ENCODE data around the gene KRTAP10-7.
"Not testable (repeated sequence)": the region's sequence is repeated elsewhere in the genome, so short reads cannot be mapped to it uniquely, and the experiment has no call there.

The KRTAP10-7 gene

DNA sequence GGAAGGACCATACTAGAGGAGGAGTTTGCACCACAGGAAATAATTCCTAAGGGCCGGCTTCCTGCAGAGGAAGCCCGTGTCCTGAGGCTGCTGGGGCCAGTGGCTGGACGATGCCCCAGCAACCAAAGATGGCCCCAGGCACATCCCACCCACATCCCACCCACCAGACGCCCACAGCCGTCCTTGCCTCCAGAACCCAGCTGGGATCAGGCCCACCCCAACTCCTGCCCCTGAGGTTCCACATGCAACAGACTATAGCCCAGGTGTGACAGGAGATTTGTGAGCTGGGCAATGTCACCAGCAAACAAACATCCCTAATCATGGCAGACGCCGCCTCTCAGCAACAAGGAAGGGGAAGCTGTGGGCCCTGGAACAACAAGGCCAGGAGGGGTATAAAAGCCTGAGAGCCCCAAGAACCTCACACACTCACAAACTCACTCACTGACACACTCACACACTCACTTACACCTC lies 26.3 kb downstream of the KRTAP10-7 start, which contains the start of gene KRTAP10-9:
KRTAP10-9 (plus strand) TSS at position 421 of the 471 bp plus-strand sequence. CDS start 79 bp downstream, outside the sequence.
- Histone ChIP-seq H3K4me1 (ENCODE audit: insufficient read depth, low read length, poor library complexity, severe bottlenecking) (no peaks in the 10 kb centered on the region), H3F3A (ENCODE audit: low read depth) (no peaks in the 10 kb centered on the region), H3K9me3 (ENCODE audit: insufficient read depth, low read depth, low read length) (peaks cover 19% of the 10 kb centered on the region; the same call in 1 of the 2 replicates), H2AFZ (ENCODE audit: low read length) (no peak within 1 kb of the TSS), H3K4me3 (ENCODE audit: low read length, poor library complexity, severe bottlenecking) (no peak within 1 kb of the TSS), H3K9me2 (replicated peaks; ENCODE audit: low read depth, low read length) (no peaks in the 10 kb centered on the region), H3K4me2 (ENCODE audit: low read depth, low read length, poor library complexity, severe bottlenecking) (no peak within 1 kb of the TSS), H3K27me3 (ENCODE audit: insufficient read depth, low read length, poor library complexity, severe bottlenecking) (no peaks in the 10 kb centered on the region), H4K20me1 (ENCODE audit: insufficient read depth, low read length, poor library complexity, severe bottlenecking) (no peaks in the 10 kb centered on the region), H3K36me3 (ENCODE audit: insufficient read depth, low read length) (no peaks in the 10 kb centered on the region), H3K79me2 (ENCODE audit: insufficient read depth, low read length) (no peaks in the 10 kb centered on the region), H3K9ac (ENCODE audit: low read depth, low read length, poor library complexity, severe bottlenecking) (no peak within 1 kb of the TSS)
- TF ChIP-seq EZH2phosphoT487 (IDR thresholded peaks at IDR 0.05; ENCODE audit: borderline replicate concordance), result no peak
- TF ChIP-seq, protein P1, sequence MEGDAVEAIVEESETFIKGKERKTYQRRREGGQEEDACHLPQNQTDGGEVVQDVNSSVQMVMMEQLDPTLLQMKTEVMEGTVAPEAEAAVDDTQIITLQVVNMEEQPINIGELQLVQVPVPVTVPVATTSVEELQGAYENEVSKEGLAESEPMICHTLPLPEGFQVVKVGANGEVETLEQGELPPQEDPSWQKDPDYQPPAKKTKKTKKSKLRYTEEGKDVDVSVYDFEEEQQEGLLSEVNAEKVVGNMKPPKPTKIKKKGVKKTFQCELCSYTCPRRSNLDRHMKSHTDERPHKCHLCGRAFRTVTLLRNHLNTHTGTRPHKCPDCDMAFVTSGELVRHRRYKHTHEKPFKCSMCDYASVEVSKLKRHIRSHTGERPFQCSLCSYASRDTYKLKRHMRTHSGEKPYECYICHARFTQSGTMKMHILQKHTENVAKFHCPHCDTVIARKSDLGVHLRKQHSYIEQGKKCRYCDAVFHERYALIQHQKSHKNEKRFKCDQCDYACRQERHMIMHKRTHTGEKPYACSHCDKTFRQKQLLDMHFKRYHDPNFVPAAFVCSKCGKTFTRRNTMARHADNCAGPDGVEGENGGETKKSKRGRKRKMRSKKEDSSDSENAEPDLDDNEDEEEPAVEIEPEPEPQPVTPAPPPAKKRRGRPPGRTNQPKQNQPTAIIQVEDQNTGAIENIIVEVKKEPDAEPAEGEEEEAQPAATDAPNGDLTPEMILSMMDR (conservative IDR thresholded peaks at IDR 0.05; ENCODE audit: low read length), result no peak

DNA sequence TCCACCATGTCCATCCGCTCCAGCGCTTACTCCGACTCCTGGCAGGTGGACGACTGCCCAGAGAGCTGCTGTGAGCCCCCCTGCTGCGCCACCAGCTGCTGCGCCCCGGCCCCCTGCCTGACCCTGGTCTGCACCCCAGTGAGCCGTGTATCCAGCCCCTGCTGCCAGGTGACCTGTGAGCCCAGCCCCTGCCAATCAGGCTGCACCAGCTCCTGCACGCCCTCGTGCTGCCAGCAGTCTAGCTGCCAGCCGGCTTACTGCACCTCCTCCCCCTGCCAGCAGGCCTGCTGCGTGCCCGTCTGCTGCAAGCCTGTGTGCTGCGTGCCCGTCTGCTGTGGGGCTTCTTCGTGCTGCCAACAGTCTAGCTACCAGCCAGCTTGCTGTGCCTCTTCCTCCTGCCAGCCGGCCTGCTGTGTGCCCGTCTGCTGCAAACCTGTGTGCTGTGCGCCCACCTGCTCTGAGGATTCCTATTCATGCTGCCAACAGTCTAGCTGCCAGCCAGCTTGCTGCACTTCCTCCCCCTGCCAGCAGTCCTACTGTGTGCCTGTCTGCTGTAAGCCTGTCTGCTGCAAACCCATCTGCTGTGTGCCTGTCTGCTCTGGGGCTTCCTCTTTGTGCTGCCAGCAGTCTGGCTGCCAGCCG lies 26.9 kb downstream of the KRTAP10-7 start:
- not testable (repeated sequence) for H3K9me2 ChIP-seq (replicated peaks; ENCODE audit: low read depth, low read length); H2AFZ ChIP-seq (ENCODE audit: low read length); H3K9ac ChIP-seq (ENCODE audit: low read depth, low read length, poor library complexity, severe bottlenecking); H3K4me1 ChIP-seq (ENCODE audit: insufficient read depth, low read length, poor library complexity, severe bottlenecking); H4K20me1 ChIP-seq (ENCODE audit: insufficient read depth, low read length, poor library complexity, severe bottlenecking); H3K4me3 ChIP-seq (ENCODE audit: low read length, poor library complexity, severe bottlenecking); H3K27me3 ChIP-seq (ENCODE audit: insufficient read depth, low read length, poor library complexity, severe bottlenecking); H3F3A ChIP-seq (ENCODE audit: low read depth); H3K36me3 ChIP-seq (ENCODE audit: insufficient read depth, low read length); H3K4me2 ChIP-seq (ENCODE audit: low read depth, low read length, poor library complexity, severe bottlenecking); H3K79me2 ChIP-seq (ENCODE audit: insufficient read depth, low read length)
- peaks cover 21% of the 10 kb centered on the region; the same call in 1 of the 2 replicates for H3K9me3 ChIP-seq (ENCODE audit: insufficient read depth, low read depth, low read length)

DNA sequence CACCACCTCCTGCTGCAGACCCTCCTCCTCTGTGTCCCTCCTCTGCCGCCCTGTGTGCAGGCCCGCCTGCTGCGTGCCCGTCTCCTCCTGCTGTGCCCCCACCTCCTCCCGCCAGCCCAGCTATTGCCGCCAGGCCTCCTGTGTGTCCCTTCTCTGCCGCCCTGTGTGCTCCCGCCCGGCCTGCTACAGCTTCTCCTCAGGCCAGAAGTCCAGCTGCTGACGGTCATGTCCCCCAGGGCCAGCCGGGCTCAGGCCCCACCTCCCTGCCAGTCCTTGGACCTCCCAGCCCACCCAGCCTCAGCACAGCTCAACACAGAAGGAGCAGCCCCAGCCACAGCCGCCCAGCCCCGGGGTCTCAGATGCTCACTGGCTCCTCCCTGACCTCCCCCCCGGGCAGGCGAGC lies 27.4 kb downstream of the KRTAP10-7 start:
- not testable (repeated sequence) for H3K79me2 ChIP-seq (ENCODE audit: insufficient read depth, low read length); H3K4me1 ChIP-seq (ENCODE audit: insufficient read depth, low read length, poor library complexity, severe bottlenecking); H2AFZ ChIP-seq (ENCODE audit: low read length); H3K4me3 ChIP-seq (ENCODE audit: low read length, poor library complexity, severe bottlenecking); H3K9ac ChIP-seq (ENCODE audit: low read depth, low read length, poor library complexity, severe bottlenecking); H4K20me1 ChIP-seq (ENCODE audit: insufficient read depth, low read length, poor library complexity, severe bottlenecking); H3K9me2 ChIP-seq (replicated peaks; ENCODE audit: low read depth, low read length); H3K27me3 ChIP-seq (ENCODE audit: insufficient read depth, low read length, poor library complexity, severe bottlenecking); H3K36me3 ChIP-seq (ENCODE audit: insufficient read depth, low read length); H3F3A ChIP-seq (ENCODE audit: low read depth); H3K4me2 ChIP-seq (ENCODE audit: low read depth, low read length, poor library complexity, severe bottlenecking)
- peaks cover 22% of the 10 kb centered on the region; the same call in 1 of the 2 replicates for H3K9me3 ChIP-seq (ENCODE audit: insufficient read depth, low read depth, low read length)

DNA sequence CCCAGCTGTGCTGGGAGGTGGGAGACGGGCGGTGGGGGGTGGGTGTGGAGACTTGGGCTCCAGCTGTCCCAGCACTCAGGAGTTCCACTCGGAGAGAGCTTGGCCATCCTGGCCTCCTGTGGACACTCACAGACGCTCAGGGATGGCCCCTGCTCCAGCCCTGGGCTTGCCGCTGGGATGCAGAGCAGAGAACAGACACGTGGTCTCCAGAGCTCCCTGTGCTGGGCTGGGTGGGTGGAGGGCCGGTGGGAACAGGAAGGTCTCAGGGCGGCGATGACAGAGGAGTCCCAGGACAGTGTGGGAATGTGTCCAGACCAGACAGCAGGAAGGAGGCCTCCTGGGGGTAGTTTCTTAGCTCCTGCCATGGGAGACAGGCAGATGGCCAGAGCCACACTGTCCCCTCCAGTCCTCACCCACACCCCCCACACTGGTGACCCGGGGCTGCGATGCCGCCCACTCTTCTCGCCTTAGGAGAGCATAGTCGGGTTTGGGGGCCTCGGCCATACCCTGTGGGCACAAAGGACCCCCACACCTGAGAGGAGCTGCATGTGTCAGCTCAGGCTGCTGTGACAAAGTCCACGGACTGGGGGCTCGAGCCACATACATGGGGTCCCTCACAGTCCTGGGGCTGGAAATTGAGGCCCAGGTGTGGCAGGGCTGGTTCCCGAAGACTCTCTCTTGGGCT lies 28.5 kb downstream of the KRTAP10-7 start:
- H3K36me3 ChIP-seq (ENCODE audit: insufficient read depth, low read length), result no peaks in the 10 kb centered on the region
- no peaks in the 10 kb centered on the region for H3K27me3 ChIP-seq (ENCODE audit: insufficient read depth, low read length, poor library complexity, severe bottlenecking)
- H3K4me1 ChIP-seq (ENCODE audit: insufficient read depth, low read length, poor library complexity, severe bottlenecking), result no peaks in the 10 kb centered on the region
- H3K9ac ChIP-seq (ENCODE audit: low read depth, low read length, poor library complexity, severe bottlenecking), result no peak overlapping the region
- H4K20me1 ChIP-seq (ENCODE audit: insufficient read depth, low read length, poor library complexity, severe bottlenecking), result no peaks in the 10 kb centered on the region
- H3K4me3 ChIP-seq (ENCODE audit: low read length, poor library complexity, severe bottlenecking), result no peak overlapping the region
- H3K9me2 ChIP-seq (replicated peaks; ENCODE audit: low read depth, low read length), result no peaks in the 10 kb centered on the region
- peaks cover 17% of the 10 kb centered on the region; the same call in 1 of the 2 replicates for H3K9me3 ChIP-seq (ENCODE audit: insufficient read depth, low read depth, low read length)
- no peak overlapping the region for H2AFZ ChIP-seq (ENCODE audit: low read length)
- TF ChIP-seq, protein P1 (conservative IDR thresholded peaks at IDR 0.05; ENCODE audit: low read length), result no peak
- no peaks in the 10 kb centered on the region for H3K79me2 ChIP-seq (ENCODE audit: insufficient read depth, low read length)
- H3K4me2 ChIP-seq (ENCODE audit: low read depth, low read length, poor library complexity, severe bottlenecking), result no peak overlapping the region
- no peaks in the 10 kb centered on the region for H3F3A ChIP-seq (ENCODE audit: low read depth)

Measured in Loucy (cell line).